ENCODE results near the gene AUTS2. TPM values are rescaled to one million over a fixed set of nuclear protein-coding genes. Genes with fewer than 3 reads are reported as not detected.

Gene AUTS2
- total RNA-seq, 1 experiment from 2014 or later = 50.0 TPM

DNA sequence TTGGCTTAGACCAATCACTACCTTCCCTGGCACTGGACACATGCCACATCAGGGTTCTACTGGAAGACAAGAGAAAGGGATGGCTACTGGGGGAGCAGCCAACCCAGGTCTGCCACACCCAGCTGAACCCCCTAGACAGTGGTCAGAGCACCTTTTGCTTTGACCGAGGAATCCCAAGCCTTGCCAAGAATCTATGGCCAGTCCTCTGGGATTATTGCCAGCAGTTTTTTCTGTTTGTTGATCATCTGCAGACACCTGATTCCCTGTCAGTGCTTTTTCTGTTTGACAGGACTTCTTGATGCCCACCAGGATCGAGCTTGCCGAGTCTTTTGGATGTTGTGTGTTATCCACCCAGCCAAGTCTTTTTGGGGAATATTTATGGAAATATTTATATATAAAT, 1057.4 kb downstream of the AUTS2 start:
- H3K27ac Mint-ChIP-seq = no peak overlapping the region
- peaks cover 12% of the 10 kb centered on the region for H3K4me1 Mint-ChIP-seq
- H3K36me3 Mint-ChIP-seq = no peaks in the 10 kb centered on the region
- no peak overlapping the region for H3K4me3 Mint-ChIP-seq
- ATAC-seq = no peak
- ChIA-PET CTCF (no interaction called here), POLR2A (no interaction called here)
- H3K9me3 Mint-ChIP-seq = no peaks in the 10 kb centered on the region
- DNase-seq (ENCODE audit: low spot score) = no peak
- H3K27me3 Mint-ChIP-seq (ENCODE audit: low read depth) = no peaks in the 10 kb centered on the region
- no peak for TF ChIP-seq SMAD3 (CRISPR knock-in tag; IDR thresholded peaks at IDR 0.05; ENCODE audit: borderline replicate concordance)
- TF ChIP-seq ZNF671 (CRISPR knock-in tag; IDR thresholded peaks at IDR 0.05) = no peak
- TF ChIP-seq GTF2I (CRISPR knock-in tag; conservative IDR thresholded peaks at IDR 0.05) = no peak
- TF ChIP-seq NR3C1 (CRISPR knock-in tag; conservative IDR thresholded peaks at IDR 0.05; ENCODE audit: low read depth) = no peak
- no peak for TF ChIP-seq HMGA2 (CRISPR knock-in tag; IDR thresholded peaks at IDR 0.05)
- no peak for TF ChIP-seq ZNF317 (CRISPR knock-in tag; IDR thresholded peaks at IDR 0.05; ENCODE audit: borderline replicate concordance, low read depth)
- TF ChIP-seq, protein P1, sequence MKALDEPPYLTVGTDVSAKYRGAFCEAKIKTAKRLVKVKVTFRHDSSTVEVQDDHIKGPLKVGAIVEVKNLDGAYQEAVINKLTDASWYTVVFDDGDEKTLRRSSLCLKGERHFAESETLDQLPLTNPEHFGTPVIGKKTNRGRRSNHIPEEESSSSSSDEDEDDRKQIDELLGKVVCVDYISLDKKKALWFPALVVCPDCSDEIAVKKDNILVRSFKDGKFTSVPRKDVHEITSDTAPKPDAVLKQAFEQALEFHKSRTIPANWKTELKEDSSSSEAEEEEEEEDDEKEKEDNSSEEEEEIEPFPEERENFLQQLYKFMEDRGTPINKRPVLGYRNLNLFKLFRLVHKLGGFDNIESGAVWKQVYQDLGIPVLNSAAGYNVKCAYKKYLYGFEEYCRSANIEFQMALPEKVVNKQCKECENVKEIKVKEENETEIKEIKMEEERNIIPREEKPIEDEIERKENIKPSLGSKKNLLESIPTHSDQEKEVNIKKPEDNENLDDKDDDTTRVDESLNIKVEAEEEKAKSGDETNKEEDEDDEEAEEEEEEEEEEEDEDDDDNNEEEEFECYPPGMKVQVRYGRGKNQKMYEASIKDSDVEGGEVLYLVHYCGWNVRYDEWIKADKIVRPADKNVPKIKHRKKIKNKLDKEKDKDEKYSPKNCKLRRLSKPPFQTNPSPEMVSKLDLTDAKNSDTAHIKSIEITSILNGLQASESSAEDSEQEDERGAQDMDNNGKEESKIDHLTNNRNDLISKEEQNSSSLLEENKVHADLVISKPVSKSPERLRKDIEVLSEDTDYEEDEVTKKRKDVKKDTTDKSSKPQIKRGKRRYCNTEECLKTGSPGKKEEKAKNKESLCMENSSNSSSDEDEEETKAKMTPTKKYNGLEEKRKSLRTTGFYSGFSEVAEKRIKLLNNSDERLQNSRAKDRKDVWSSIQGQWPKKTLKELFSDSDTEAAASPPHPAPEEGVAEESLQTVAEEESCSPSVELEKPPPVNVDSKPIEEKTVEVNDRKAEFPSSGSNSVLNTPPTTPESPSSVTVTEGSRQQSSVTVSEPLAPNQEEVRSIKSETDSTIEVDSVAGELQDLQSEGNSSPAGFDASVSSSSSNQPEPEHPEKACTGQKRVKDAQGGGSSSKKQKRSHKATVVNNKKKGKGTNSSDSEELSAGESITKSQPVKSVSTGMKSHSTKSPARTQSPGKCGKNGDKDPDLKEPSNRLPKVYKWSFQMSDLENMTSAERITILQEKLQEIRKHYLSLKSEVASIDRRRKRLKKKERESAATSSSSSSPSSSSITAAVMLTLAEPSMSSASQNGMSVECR (CRISPR knock-in tag; IDR thresholded peaks at IDR 0.05; ENCODE audit: borderline replicate concordance) = no peak
- TF ChIP-seq, protein P2, sequence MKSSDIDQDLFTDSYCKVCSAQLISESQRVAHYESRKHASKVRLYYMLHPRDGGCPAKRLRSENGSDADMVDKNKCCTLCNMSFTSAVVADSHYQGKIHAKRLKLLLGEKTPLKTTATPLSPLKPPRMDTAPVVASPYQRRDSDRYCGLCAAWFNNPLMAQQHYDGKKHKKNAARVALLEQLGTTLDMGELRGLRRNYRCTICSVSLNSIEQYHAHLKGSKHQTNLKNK (CRISPR knock-in tag; IDR thresholded peaks at IDR 0.05) = no peak
- TF ChIP-seq JAZF1 (CRISPR knock-in tag; IDR thresholded peaks at IDR 0.05) = no peak
- TF ChIP-seq, protein P3, sequence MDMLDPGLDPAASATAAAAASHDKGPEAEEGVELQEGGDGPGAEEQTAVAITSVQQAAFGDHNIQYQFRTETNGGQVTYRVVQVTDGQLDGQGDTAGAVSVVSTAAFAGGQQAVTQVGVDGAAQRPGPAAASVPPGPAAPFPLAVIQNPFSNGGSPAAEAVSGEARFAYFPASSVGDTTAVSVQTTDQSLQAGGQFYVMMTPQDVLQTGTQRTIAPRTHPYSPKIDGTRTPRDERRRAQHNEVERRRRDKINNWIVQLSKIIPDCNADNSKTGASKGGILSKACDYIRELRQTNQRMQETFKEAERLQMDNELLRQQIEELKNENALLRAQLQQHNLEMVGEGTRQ (CRISPR knock-in tag; IDR thresholded peaks at IDR 0.05) = no peak

DNA sequence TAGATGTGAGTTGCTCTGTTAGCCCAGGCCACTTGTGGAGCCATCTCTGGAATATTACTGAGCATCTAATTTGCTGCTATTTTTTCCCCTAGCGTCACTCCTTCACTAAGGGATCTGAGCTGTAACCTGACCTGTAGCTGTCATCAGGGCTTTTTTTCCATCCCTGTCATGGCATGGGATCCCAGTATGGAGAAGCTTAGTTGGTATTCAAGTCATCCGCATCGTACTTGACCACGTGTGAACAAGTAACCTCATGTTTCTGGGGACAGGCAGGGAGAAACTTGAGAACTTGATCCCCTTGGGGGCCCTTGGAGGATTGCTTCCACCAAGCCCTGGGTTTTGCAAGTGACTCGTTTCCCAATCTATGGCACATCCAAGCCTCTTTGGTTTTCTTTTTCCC, 1059.3 kb downstream of the AUTS2 start:
- ChIA-PET CTCF (no interaction called here), POLR2A (no interaction called here)
- Mint-ChIP-seq H3K36me3 (no peaks in the 10 kb centered on the region), H3K9me3 (no peaks in the 10 kb centered on the region), H3K4me3 (no peak overlapping the region), H3K27ac (no peak overlapping the region), H3K27me3 (ENCODE audit: low read depth) (no peaks in the 10 kb centered on the region), H3K4me1 (peaks cover 23% of the 10 kb centered on the region)
- DNase-seq (ENCODE audit: low spot score) (no peak), ATAC-seq (no peak)
- TF ChIP-seq, protein P4, sequence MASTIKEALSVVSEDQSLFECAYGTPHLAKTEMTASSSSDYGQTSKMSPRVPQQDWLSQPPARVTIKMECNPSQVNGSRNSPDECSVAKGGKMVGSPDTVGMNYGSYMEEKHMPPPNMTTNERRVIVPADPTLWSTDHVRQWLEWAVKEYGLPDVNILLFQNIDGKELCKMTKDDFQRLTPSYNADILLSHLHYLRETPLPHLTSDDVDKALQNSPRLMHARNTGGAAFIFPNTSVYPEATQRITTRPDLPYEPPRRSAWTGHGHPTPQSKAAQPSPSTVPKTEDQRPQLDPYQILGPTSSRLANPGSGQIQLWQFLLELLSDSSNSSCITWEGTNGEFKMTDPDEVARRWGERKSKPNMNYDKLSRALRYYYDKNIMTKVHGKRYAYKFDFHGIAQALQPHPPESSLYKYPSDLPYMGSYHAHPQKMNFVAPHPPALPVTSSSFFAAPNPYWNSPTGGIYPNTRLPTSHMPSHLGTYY (CRISPR knock-in tag; IDR thresholded peaks at IDR 0.05) = no peak
- no peak for TF ChIP-seq RORB (CRISPR knock-in tag; IDR thresholded peaks at IDR 0.05)
- no peak for TF ChIP-seq RELA (CRISPR knock-in tag; IDR thresholded peaks at IDR 0.05; ENCODE audit: borderline replicate concordance)
- TF ChIP-seq, protein P5, sequence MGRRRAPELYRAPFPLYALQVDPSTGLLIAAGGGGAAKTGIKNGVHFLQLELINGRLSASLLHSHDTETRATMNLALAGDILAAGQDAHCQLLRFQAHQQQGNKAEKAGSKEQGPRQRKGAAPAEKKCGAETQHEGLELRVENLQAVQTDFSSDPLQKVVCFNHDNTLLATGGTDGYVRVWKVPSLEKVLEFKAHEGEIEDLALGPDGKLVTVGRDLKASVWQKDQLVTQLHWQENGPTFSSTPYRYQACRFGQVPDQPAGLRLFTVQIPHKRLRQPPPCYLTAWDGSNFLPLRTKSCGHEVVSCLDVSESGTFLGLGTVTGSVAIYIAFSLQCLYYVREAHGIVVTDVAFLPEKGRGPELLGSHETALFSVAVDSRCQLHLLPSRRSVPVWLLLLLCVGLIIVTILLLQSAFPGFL (CRISPR knock-in tag; IDR thresholded peaks at IDR 0.05; ENCODE audit: borderline replicate concordance) = no peak
- TF ChIP-seq KAT7 (CRISPR knock-in tag; IDR thresholded peaks at IDR 0.05; ENCODE audit: borderline replicate concordance) = no peak
- no peak for TF ChIP-seq PRRX2 (CRISPR knock-in tag; IDR thresholded peaks at IDR 0.05)
- TF ChIP-seq ZNF219 (CRISPR knock-in tag; IDR thresholded peaks at IDR 0.05; ENCODE audit: borderline replicate concordance) = no peak
- TF ChIP-seq, protein P6, sequence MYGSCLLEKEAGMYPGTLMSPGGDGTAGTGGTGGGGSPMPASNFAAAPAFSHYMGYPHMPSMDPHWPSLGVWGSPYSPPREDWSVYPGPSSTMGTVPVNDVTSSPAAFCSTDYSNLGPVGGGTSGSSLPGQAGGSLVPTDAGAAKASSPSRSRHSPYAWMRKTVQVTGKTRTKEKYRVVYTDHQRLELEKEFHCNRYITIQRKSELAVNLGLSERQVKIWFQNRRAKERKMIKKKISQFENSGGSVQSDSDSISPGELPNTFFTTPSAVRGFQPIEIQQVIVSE (CRISPR knock-in tag; IDR thresholded peaks at IDR 0.05; ENCODE audit: borderline replicate concordance) = no peak
- no peak for TF ChIP-seq SMAD3 (CRISPR knock-in tag; IDR thresholded peaks at IDR 0.05; ENCODE audit: borderline replicate concordance)
- no peak for TF ChIP-seq NFYB (CRISPR knock-in tag; conservative IDR thresholded peaks at IDR 0.05; ENCODE audit: low read depth)
